Keratinocyte (primary cell): ENCODE results near the gene MAPKBP1.

Source experiments
- CTCF ChIP-seq, 3 experiments: IDR thresholded peaks in 1 of 3; conservative IDR thresholded peaks in 1 of 3; optimal IDR thresholded peaks in 1 of 3; 2 replicates in 2 of 3; 3 replicates in 1 of 3; pipeline versions ENCODE3 to v1.5.1; 2011; ENCODE audit warnings: low read length in 3 of 3, mild to moderate bottlenecking in 3 of 3, moderate library complexity in 2 of 3, control low read depth in 1 of 3, inconsistent platforms in 1 of 3; ENCODE audit not compliant: insufficient read depth in 2 of 3; ENCODE audit errors: extremely low read depth in 1 of 3
- EZH2 ChIP-seq: IDR thresholded peaks from one replicate; pipeline ENCODE4 v1.6.1; 2012; ENCODE audit warnings: inconsistent platforms, mild to moderate bottlenecking, low read length, moderate library complexity

DNA sequence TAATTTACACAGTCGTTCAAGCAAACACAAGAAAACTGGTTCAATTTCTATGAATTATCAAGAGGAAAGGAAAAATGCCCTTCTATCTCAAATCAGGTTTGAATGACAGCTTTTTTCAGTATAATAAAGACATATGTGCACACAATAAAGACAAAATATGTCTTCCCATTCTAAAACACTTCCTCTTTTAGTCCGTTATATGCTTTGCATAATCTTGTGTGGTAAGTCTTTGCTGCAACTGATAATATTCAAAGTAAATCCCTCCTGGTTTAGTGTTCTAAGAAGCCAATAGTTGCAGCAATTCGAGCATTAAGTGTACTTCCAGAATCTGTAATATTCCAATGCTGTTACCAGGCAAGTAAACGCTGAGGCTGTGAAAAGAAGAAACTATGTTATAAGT is 43.7 kb upstream of the MAPKBP1 start:
- TF ChIP-seq CTCF (optimal IDR thresholded peaks at IDR 0.05 in 1 of 3, IDR thresholded peaks at IDR 0.05 in 1 of 3, conservative IDR thresholded peaks at IDR 0.05 in 1 of 3; ENCODE audit: extremely low read depth in 1 of 3, insufficient read depth in 2 of 3, low read length in 3 of 3) (no peak), EZH2 (no peak)
